A549 (cell line): ENCODE measurements around the gene CD99L2.

ENCODE experiments used
- CEBPB ChIP-seq, 2 experiments: fragments of >200 bp in 1 of 2; sonication (Bioruptor Twin) in 1 of 2; formaldehyde crosslinking in 1 of 2; IDR thresholded peaks; 2 replicates each; pipeline ENCODE4 v1.6.1; 2012 to 2016
- CHD2 ChIP-seq: fragments of 150-350 bp; IDR thresholded peaks from 2 replicates; pipeline ENCODE4 v1.6.1; 2014; ENCODE audit warnings: low read length; ENCODE audit not compliant: partially characterized antibody
- JUN ChIP-seq, 2 experiments: fragments of >200 bp; sonication (Bioruptor Twin); formaldehyde crosslinking; IDR thresholded peaks; 2 replicates in 1 of 2; 3 replicates in 1 of 2; pipeline ENCODE4 v1.6.1; 2016 to 2017
- MYC ChIP-seq: IDR thresholded peaks from 2 replicates; pipeline ENCODE4 v1.6.1; 2012; ENCODE audit warnings: mild to moderate bottlenecking, inconsistent platforms, low read length, improper control_type of control experiment, borderline replicate concordance
- NPAS2 ChIP-seq: fragments of 250-450 bp; sonication (Bioruptor Pico); IDR thresholded peaks from 2 replicates; pipeline ENCODE4 v1.8.0; 2022; ENCODE audit warnings: mild to moderate bottlenecking, moderate library complexity, borderline replicate concordance
- POLR2A ChIP-seq: IDR thresholded peaks from 2 replicates; pipeline ENCODE4 v1.6.1; 2012; ENCODE audit warnings: mild to moderate bottlenecking, low read length
- POLR2AphosphoS2 ChIP-seq: conservative IDR thresholded peaks from 2 replicates; pipeline ENCODE4 v1.6.1; 2012; ENCODE audit warnings: low read length, improper control_type of control experiment, inconsistent platforms
- ZC3H11A ChIP-seq: fragments of 450-650 bp; IDR thresholded peaks from 2 replicates; pipeline ENCODE4 v1.6.1; 2014; ENCODE audit warnings: antibody characterized with exemption, mild to moderate bottlenecking
- TF ChIP-seq, protein P1 (sequence below): fragments of >200 bp; sonication (Bioruptor Twin); formaldehyde crosslinking; IDR thresholded peaks from 3 replicates; pipeline ENCODE4 v1.5.1; 2016

DNA sequence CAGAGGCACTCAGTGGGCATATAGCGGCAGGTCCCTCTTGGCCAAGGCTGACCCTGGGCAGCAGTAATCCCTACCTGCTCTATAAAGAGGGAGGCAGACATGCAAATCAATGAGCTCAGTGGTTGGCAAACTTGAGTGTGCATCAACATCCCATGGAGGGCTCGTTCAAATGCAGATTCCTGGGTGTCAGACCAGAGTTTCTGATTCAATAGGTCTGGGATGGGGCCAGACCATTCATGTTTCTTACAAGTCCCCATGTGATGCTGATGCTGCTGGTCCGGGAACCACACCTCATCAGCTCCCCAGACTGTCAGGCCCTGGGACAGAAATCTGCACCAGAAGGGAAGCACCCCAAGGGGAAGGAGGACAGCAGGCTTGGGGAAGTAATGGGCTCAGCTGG is 45.8 kb upstream of the CD99L2 start:
- TF ChIP-seq, protein P1, sequence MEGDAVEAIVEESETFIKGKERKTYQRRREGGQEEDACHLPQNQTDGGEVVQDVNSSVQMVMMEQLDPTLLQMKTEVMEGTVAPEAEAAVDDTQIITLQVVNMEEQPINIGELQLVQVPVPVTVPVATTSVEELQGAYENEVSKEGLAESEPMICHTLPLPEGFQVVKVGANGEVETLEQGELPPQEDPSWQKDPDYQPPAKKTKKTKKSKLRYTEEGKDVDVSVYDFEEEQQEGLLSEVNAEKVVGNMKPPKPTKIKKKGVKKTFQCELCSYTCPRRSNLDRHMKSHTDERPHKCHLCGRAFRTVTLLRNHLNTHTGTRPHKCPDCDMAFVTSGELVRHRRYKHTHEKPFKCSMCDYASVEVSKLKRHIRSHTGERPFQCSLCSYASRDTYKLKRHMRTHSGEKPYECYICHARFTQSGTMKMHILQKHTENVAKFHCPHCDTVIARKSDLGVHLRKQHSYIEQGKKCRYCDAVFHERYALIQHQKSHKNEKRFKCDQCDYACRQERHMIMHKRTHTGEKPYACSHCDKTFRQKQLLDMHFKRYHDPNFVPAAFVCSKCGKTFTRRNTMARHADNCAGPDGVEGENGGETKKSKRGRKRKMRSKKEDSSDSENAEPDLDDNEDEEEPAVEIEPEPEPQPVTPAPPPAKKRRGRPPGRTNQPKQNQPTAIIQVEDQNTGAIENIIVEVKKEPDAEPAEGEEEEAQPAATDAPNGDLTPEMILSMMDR = no peak
- no peak for TF ChIP-seq POLR2AphosphoS2
- TF ChIP-seq NPAS2 (CRISPR knock-in tag) = no peak
- no peak for TF ChIP-seq CEBPB (IDR thresholded peaks at IDR 0.05)
- TF ChIP-seq POLR2A = no peak
- no peak for TF ChIP-seq MYC
- TF ChIP-seq JUN (IDR thresholded peaks at IDR 0.05) = no peak
- TF ChIP-seq ZC3H11A = no peak
- no peak for TF ChIP-seq CHD2
